ENCODE measurements around the gene ARNT2. TPM values are rescaled to one million over a fixed set of nuclear protein-coding genes. Genes with fewer than 3 reads are reported as not detected.

Gene ARNT2
- total and polyA plus RNA-seq, 5 donors: 3.6 to 15.9 (median 7.2) TPM

GRCh38 chr15:80466543-80466942 is 62.4 kb downstream of the ARNT2 start:
- Histone ChIP-seq H3K4me3 (ENCODE audit: low read length) (no peak overlapping the region), H3K27ac (ENCODE audit: low read length) (no peak overlapping the region), H3K27me3 (ENCODE audit: control insufficient read depth, insufficient read depth) (no peaks in the 10 kb centered on the region), H3K4me1 (ENCODE audit: control insufficient read depth, insufficient read depth, low read length) (no peaks in the 10 kb centered on the region), H3K9me3 (ENCODE audit: control insufficient read depth, low read length) (no peaks in the 10 kb centered on the region)
- WGBS: 98% methylated on average over 2 of the region's 2 CpGs
- DNase-seq (no peak), ATAC-seq (no peak)
- intact Hi-C loops (cut with DNase I): no loop called here

- WGBS: 65% methylated on average over 16 of the region's 16 CpGs
- intact Hi-C loops (cut with DNase I): no loop called here
- Histone ChIP-seq H3K4me1 (ENCODE audit: control insufficient read depth, insufficient read depth, low read length) (no peaks in the 10 kb centered on the region), H3K27me3 (ENCODE audit: control insufficient read depth, insufficient read depth) (no peaks in the 10 kb centered on the region), H3K4me3 (ENCODE audit: low read length) (no peak overlapping the region), H3K27ac (ENCODE audit: low read length) (no peak overlapping the region), H3K9me3 (ENCODE audit: control insufficient read depth, low read length) (no peaks in the 10 kb centered on the region)
- peak; percentile 32 to 47 for ATAC-seq
- DNase-seq: peak in 1 of 3 donors; percentile 56
These were observed 63.1 kb downstream of the ARNT2 start for GRCh38 chr15:80467311-80467714.

DNA sequence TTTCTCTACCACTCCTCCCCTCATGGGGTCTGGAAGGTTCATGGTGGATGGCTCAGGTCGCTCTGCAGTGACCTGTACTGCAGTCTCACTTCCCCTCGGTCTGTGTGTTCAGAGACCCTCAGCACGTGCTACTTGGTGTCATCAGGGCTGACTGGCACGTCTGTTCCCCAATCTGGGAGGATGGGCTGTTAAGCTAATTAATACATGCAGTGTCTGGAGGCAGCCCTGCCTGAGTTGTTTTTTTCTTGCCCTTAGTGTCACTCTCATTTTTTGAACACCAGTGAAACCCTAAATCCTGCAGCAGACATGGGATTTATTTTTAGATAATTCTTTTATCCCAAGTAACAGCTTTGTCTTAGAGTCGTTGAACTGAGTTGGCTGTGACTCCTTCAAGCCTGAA is 64.6 kb downstream of the ARNT2 start:
- 73% methylated on average over 5 of the region's 5 CpGs for WGBS
- Histone ChIP-seq H3K4me1 (ENCODE audit: control insufficient read depth, insufficient read depth, low read length) (no peaks in the 10 kb centered on the region), H3K27ac (ENCODE audit: low read length) (no peak overlapping the region), H3K4me3 (ENCODE audit: low read length) (no peak overlapping the region), H3K9me3 (ENCODE audit: control insufficient read depth, low read length) (no peaks in the 10 kb centered on the region), H3K27me3 (ENCODE audit: control insufficient read depth, insufficient read depth) (no peaks in the 10 kb centered on the region)
- ATAC-seq (no peak), DNase-seq (no peak)
- intact Hi-C loops (cut with DNase I): no loop called here

GRCh38 chr15:80471881-80472280 is 67.7 kb downstream of the ARNT2 start:
- no peaks in the 10 kb centered on the region for H3K4me1 ChIP-seq (ENCODE audit: control insufficient read depth, insufficient read depth, low read length)
- ATAC-seq (no peak), DNase-seq (no peak)
- no peak overlapping the region for H3K27ac ChIP-seq (ENCODE audit: low read length)
- no peak overlapping the region for H3K4me3 ChIP-seq (ENCODE audit: low read length)
- intact Hi-C loops (cut with DNase I): no loop called here
- no peaks in the 10 kb centered on the region for H3K9me3 ChIP-seq (ENCODE audit: control insufficient read depth, low read length)
- WGBS: 87% methylated on average over 3 of the region's 3 CpGs
- no peaks in the 10 kb centered on the region for H3K27me3 ChIP-seq (ENCODE audit: control insufficient read depth, insufficient read depth)

DNA sequence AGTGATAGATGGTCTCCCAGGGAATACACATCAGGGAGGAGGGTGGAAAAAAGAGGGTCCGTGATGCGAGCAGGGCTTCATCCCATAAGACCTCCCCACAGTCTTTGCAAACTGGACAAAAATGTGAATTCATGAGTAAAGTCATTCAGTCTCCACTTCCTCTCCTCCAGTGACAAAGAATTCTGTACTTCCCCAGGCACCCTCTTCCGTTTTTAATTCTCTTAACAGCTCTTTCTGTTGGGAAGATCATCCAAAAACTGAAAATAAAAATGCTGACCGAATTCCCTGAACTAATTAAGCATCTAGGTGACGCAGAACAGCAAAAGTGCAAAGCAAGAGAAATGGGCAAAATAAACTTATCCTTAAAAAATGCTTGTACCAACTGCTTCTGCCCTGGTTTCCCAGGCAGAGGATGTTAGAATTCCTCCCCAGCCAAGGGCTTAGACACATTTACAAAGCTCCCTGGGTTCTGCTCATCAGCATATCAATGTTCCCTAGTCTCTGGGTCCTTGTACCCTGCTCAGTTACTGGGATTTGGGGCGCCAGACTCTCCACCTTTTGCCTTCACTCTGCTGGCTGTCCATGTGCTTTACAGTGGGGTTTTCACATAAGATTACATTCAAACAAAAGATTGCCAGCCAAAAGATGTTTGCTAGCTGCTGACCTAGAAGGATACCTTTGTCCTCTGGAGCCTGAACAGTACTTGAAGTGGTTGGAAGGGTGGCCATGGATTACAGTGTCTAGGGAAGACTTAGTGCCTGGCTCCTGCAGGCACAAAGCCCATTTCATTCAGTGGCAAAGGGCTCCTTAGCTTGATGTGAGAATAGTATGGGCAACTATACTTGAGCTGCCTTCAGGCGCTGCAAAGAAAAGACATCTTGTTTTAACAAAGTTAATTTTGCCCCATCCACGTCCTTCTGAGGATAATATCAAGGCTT is 69.4 kb downstream of the ARNT2 start:
- H3K9me3 ChIP-seq (ENCODE audit: control insufficient read depth, low read length): no peaks in the 10 kb centered on the region
- no peak for DNase-seq
- H3K4me1 ChIP-seq (ENCODE audit: control insufficient read depth, insufficient read depth, low read length): peaks cover 5% of the 10 kb centered on the region
- intact Hi-C loops (cut with DNase I): no loop called here
- no peak overlapping the region for H3K27ac ChIP-seq (ENCODE audit: low read length)
- H3K4me3 ChIP-seq (ENCODE audit: low read length): no peak overlapping the region
- no peak for ATAC-seq
- 65% methylated on average over 8 of the region's 8 CpGs for WGBS
- H3K27me3 ChIP-seq (ENCODE audit: control insufficient read depth, insufficient read depth): no peaks in the 10 kb centered on the region

DNA sequence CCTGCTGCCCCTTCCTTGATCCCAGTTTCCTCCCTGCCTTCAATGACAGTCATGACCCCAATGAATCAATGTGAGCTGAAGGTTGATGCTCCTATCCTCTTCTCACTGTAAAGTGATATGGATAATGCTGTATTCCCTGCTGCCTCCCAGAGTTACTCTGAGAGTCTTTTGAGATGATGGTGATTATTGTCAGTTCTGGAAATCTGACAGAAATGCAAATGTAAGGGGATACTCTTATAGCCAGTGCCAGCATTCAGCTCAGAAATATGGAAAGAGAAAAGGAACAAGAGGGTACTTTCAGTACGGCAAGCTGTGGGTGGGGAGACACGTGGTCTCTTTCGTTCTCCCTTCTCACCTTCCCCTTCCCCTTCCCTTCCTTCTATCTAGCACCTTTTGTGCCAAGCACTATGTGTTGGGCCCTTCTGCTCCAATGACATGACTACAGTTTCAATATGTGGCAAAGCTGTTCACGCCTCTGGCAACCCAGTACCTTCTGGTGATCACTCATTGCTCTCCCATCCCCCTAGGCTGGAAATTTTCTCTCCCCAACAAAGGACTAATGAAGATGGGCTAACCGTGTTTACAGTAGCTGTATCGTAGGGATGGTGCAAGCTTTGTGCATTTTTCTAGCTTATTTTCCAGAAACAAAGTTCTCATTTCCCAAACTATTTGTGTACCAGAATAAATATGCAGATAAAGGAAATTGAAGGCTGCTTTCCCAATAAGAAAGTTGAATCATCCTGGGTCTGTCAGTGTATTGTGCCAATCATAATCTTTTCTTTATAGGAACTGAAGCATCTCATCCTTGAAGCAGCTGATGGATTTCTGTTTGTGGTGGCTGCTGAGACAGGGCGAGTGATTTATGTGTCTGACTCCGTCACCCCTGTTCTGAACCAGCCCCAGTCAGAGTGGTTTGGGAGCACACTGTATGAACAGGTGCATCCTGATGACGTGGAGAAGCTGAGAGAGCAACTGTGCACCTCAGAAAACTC is 70.3 kb downstream of the ARNT2 start:
- peaks cover 7% of the 10 kb centered on the region for H3K4me1 ChIP-seq (ENCODE audit: control insufficient read depth, insufficient read depth, low read length)
- H3K4me3 ChIP-seq (ENCODE audit: low read length): no peak overlapping the region
- H3K27ac ChIP-seq (ENCODE audit: low read length): no peak overlapping the region
- WGBS: 72% methylated on average over 9 of the region's 9 CpGs
- intact Hi-C loops (cut with DNase I): no loop called here
- no peaks in the 10 kb centered on the region for H3K9me3 ChIP-seq (ENCODE audit: control insufficient read depth, low read length)
- H3K27me3 ChIP-seq (ENCODE audit: control insufficient read depth, insufficient read depth): no peaks in the 10 kb centered on the region
- ATAC-seq (no peak), DNase-seq (no peak)

GRCh38 chr15:80475572-80475971 is 71.4 kb downstream of the ARNT2 start:
- Histone ChIP-seq H3K4me1 (ENCODE audit: control insufficient read depth, insufficient read depth, low read length) (peaks cover 11% of the 10 kb centered on the region), H3K4me3 (ENCODE audit: low read length) (no peak overlapping the region), H3K9me3 (ENCODE audit: control insufficient read depth, low read length) (no peaks in the 10 kb centered on the region), H3K27me3 (ENCODE audit: control insufficient read depth, insufficient read depth) (no peaks in the 10 kb centered on the region), H3K27ac (ENCODE audit: low read length) (no peak overlapping the region)
- ATAC-seq: no peak
- WGBS: 96% methylated on average over 2 of the region's 2 CpGs
- intact Hi-C loops (cut with DNase I): no loop called here
- DNase-seq: no peak

DNA sequence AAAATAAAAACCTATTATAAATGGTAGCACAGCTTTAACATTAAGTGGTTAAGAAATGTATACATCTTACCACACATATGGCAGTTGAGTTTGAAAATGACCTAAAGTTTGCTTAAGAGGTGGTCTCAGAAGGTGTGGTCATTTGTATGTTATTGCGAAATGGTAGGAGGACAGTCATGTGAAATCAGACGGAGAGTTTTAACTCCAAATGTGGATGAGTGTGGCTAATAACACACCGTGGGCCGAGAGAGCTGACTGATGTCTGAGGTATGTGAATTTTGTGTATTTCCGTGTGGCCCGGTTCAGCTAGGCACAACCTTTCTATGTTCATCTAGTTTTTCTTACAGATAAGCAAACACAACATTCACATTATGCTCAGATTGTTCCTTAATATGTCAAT is 71.9 kb downstream of the ARNT2 start:
- DNase-seq (no peak), ATAC-seq (no peak)
- WGBS: 97% methylated on average over 6 of the region's 6 CpGs
- no peak overlapping the region for H3K27ac ChIP-seq (ENCODE audit: low read length)
- intact Hi-C loops (cut with DNase I): no loop called here
- no peaks in the 10 kb centered on the region for H3K27me3 ChIP-seq (ENCODE audit: control insufficient read depth, insufficient read depth)
- H3K4me3 ChIP-seq (ENCODE audit: low read length): no peak overlapping the region
- H3K9me3 ChIP-seq (ENCODE audit: control insufficient read depth, low read length): no peaks in the 10 kb centered on the region
- H3K4me1 ChIP-seq (ENCODE audit: control insufficient read depth, insufficient read depth, low read length): peaks cover 11% of the 10 kb centered on the region

- Histone ChIP-seq H3K4me1 (ENCODE audit: control insufficient read depth, insufficient read depth, low read length) (peaks cover 15% of the 10 kb centered on the region), H3K27me3 (ENCODE audit: control insufficient read depth, insufficient read depth) (no peaks in the 10 kb centered on the region), H3K27ac (ENCODE audit: low read length) (no peak overlapping the region), H3K9me3 (ENCODE audit: control insufficient read depth, low read length) (no peaks in the 10 kb centered on the region), H3K4me3 (ENCODE audit: low read length) (no peak overlapping the region)
- intact Hi-C loops (cut with DNase I): no loop called here
- ATAC-seq (no peak), DNase-seq (no peak)
- WGBS: 82% methylated on average over 3 of the region's 3 CpGs
These were observed 73.9 kb downstream of the ARNT2 start for GRCh38 chr15:80478075-80478474.

DNA sequence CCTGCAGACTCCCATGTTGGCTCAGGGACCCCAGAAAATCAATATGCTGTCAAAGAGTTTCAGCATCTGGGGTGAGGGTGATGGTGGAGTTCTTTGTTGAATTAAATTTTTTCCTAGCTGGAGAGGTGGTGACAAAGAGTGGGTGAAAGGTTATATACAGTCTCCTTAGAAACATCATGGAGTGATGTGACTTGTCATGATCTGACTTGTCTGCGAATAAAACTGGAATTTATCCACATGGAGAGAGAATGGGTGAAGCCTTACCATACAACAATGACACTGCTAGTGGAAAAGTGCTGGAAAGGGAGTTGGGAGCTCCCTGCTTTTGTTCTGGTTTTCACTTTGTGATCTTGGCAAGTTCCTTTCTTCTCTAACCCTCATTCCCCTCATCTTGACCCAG is 75.0 kb downstream of the ARNT2 start:
- no peak overlapping the region for H3K4me3 ChIP-seq (ENCODE audit: low read length)
- ATAC-seq (no peak), DNase-seq (no peak)
- H3K4me1 ChIP-seq (ENCODE audit: control insufficient read depth, insufficient read depth, low read length): peaks cover 17% of the 10 kb centered on the region
- no peaks in the 10 kb centered on the region for H3K9me3 ChIP-seq (ENCODE audit: control insufficient read depth, low read length)
- no peak overlapping the region for H3K27ac ChIP-seq (ENCODE audit: low read length)
- intact Hi-C loops (cut with DNase I): no loop called here
- WGBS: 93% methylated on average over 1 of the region's 1 CpG
- H3K27me3 ChIP-seq (ENCODE audit: control insufficient read depth, insufficient read depth): no peaks in the 10 kb centered on the region

Measured in right cardiac atrium (tissue), 5 donors.